Erythroblast (primary cell): ENCODE measurements around the gene EPB41L2.

ENCODE experiments used
- GATA1 ChIP-seq: IDR thresholded peaks from 2 replicates; pipeline ENCODE4 v1.6.1; 2011; ENCODE audit warnings: low read depth, mild to moderate bottlenecking, control low read depth, low read length, moderate library complexity
- POLR2A ChIP-seq: IDR thresholded peaks from 2 replicates; pipeline ENCODE4 v1.6.1; 2011; ENCODE audit warnings: mild to moderate bottlenecking, low read length

DNA sequence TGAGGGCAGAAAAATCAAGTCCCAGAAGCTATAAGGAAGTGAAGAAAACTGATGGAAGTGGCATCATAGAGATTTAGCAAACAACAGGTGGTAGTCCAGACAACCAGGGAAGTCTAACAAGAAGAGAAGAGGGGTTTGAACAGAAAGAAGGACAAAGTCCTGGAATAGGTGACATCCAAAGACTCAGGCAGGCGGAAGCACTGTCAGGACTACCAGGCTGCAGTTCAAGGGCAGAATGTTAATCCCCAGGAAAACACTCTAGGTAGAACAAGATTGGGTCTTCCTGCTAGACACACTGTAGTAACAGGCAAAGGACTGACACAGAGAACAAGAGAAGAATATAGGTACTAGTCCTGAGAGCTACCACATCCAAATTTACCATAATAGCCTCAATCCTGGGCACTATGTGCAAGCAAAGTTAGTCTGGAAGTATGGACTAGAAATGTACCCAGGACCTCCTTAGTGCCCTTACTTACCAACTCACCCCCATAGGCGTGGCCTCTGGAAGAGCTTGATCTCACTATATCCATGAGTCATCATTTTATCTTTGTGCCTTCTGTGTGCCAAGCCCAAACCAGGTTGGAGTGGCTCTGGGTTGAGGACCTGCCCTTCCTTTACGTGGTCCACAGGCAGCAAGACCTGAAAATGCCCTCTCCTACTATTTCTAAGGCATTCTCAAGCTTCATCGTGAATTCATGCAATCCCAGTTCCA is 2.2 kb upstream of the EPB41L2 start:
- TF ChIP-seq POLR2A (no peak), GATA1 (no peak)
